ENCODE data around the gene SBK2. TPM values are rescaled to one million over a fixed set of nuclear protein-coding genes. Genes with fewer than 3 reads are reported as not detected.

SBK2 gene
- total and polyA plus RNA-seq, 4 donors = 0.31 TPM; not detected in 3

DNA sequence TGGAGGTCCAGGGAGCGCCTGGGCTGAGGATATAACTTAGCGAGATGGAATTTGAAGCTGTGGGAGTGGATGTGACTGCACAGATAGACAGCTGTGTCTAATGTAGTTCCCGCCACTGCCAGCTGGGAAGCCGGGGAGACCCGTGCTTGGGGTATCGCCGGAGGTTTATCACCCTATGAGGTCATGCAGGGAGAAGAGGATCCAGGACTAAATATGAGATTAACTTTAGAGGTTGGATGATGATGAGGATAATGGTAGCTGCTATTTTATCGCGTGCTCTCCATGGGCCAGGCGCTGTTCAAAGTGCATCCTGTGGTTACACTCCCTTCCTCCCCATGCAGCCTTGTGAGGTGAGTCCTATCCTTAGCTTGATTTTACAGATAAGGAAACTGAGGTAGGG is 28.8 kb downstream of the SBK2 start:
- Histone ChIP-seq H3K27me3 (ENCODE audit: control insufficient read depth in 3 of 3, insufficient read depth in 3 of 3, low read length in 2 of 3) (no peaks in the 10 kb centered on the region), H3K9ac (ENCODE audit: insufficient read depth in 1 of 2, low read length in 2 of 2) (no peak overlapping the region), H3K27ac (ENCODE audit: low read depth in 1 of 2, low read length in 1 of 2) (no peak overlapping the region), H3K4me1 (ENCODE audit: control insufficient read depth in 5 of 5, insufficient read depth in 5 of 5, low read length in 5 of 5) (no peaks in the 10 kb centered on the region), H3K36me3 (ENCODE audit: control insufficient read depth in 4 of 4, insufficient read depth in 4 of 4, low read length in 4 of 4) (peaks cover 0 to 2% (median 0%) of the 10 kb centered on the region in 4 donors), H3K4me3 (no peak overlapping the region), H3K9me3 (ENCODE audit: control insufficient read depth in 4 of 4, insufficient read depth in 3 of 4, low read length in 3 of 4) (no peaks in the 10 kb centered on the region)
- DNase-seq = no peak
- TF ChIP-seq, protein P1, sequence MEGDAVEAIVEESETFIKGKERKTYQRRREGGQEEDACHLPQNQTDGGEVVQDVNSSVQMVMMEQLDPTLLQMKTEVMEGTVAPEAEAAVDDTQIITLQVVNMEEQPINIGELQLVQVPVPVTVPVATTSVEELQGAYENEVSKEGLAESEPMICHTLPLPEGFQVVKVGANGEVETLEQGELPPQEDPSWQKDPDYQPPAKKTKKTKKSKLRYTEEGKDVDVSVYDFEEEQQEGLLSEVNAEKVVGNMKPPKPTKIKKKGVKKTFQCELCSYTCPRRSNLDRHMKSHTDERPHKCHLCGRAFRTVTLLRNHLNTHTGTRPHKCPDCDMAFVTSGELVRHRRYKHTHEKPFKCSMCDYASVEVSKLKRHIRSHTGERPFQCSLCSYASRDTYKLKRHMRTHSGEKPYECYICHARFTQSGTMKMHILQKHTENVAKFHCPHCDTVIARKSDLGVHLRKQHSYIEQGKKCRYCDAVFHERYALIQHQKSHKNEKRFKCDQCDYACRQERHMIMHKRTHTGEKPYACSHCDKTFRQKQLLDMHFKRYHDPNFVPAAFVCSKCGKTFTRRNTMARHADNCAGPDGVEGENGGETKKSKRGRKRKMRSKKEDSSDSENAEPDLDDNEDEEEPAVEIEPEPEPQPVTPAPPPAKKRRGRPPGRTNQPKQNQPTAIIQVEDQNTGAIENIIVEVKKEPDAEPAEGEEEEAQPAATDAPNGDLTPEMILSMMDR (IDR thresholded peaks at IDR 0.05; ENCODE audit: control extremely low read depth, extremely low read depth) = no peak
- ATAC-seq (ENCODE audit: insufficient read depth, low FRiP score) = no peak
- WGBS, 2 donors = 68 to 71% methylated on average over 10 of the region's 10 CpGs

DNA sequence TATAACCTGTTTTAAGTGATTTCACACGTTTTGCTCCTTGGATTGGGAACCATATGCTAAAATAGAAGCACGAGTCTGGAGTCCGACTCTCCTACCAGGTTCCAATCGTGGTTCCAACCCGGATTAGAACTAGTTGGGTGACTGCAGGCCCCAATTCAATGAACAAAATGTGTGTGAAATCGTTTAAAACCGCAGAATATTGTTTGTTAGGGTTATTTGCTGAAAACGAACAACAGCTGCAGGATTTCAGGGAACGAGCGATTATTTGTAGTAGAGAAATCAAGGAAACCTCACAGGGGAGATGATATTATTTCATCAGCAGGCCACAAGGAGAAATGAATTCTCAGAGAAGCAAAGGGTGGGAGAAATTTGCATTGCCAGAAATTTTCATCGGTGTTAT is 32.0 kb downstream of the SBK2 start:
- DNase-seq = no peak
- TF ChIP-seq, protein P1 (IDR thresholded peaks at IDR 0.05; ENCODE audit: control extremely low read depth, extremely low read depth) = no peak
- WGBS, 2 donors = 87% methylated on average over 11 of the region's 11 CpGs
- Histone ChIP-seq H3K4me1 (ENCODE audit: control insufficient read depth in 5 of 5, insufficient read depth in 5 of 5, low read length in 5 of 5) (no peaks in the 10 kb centered on the region), H3K27me3 (ENCODE audit: control insufficient read depth in 3 of 3, insufficient read depth in 3 of 3, low read length in 2 of 3) (no peaks in the 10 kb centered on the region), H3K27ac (ENCODE audit: low read depth in 1 of 2, low read length in 1 of 2) (no peak overlapping the region), H3K4me3 (no peak overlapping the region), H3K36me3 (ENCODE audit: control insufficient read depth in 4 of 4, insufficient read depth in 4 of 4, low read length in 4 of 4) (peaks cover 0 to 2% (median 0%) of the 10 kb centered on the region in 4 donors), H3K9me3 (ENCODE audit: control insufficient read depth in 4 of 4, insufficient read depth in 3 of 4, low read length in 3 of 4) (no peaks in the 10 kb centered on the region), H3K9ac (ENCODE audit: insufficient read depth in 1 of 2, low read length in 2 of 2) (no peak overlapping the region)
- ATAC-seq (ENCODE audit: insufficient read depth, low FRiP score) = no peak

GRCh38 chr19:55504252-55504603 is 32.7 kb downstream of the SBK2 start:
- Histone ChIP-seq H3K9me3 (ENCODE audit: control insufficient read depth in 4 of 4, insufficient read depth in 3 of 4, low read length in 3 of 4) (no peaks in the 10 kb centered on the region), H3K9ac (ENCODE audit: insufficient read depth in 1 of 2, low read length in 2 of 2) (no peak overlapping the region), H3K4me1 (ENCODE audit: control insufficient read depth in 5 of 5, insufficient read depth in 5 of 5, low read length in 5 of 5) (no peaks in the 10 kb centered on the region), H3K4me3 (no peak overlapping the region), H3K27ac (ENCODE audit: low read depth in 1 of 2, low read length in 1 of 2) (no peak overlapping the region), H3K36me3 (ENCODE audit: control insufficient read depth in 4 of 4, insufficient read depth in 4 of 4, low read length in 4 of 4) (peaks cover 0 to 2% (median 0%) of the 10 kb centered on the region in 4 donors), H3K27me3 (ENCODE audit: control insufficient read depth in 3 of 3, insufficient read depth in 3 of 3, low read length in 2 of 3) (no peaks in the 10 kb centered on the region)
- WGBS, 2 donors = 29 to 30% methylated on average over 13 of the region's 13 CpGs
- TF ChIP-seq, protein P1 (IDR thresholded peaks at IDR 0.05; ENCODE audit: control extremely low read depth, extremely low read depth) = no peak
- ATAC-seq (ENCODE audit: insufficient read depth, low FRiP score) = no peak
- no peak for DNase-seq

All from lung (tissue), 12 donors.